ENCODE measurements around the gene ZKSCAN5.
"Not testable (repeated sequence)": the region's sequence is repeated elsewhere in the genome, so short reads cannot be mapped to it uniquely, and the experiment has no call there.

The ZKSCAN5 gene

GRCh38 chr7:99563650-99564049, 59.2 kb downstream of the ZKSCAN5 start:
- Histone ChIP-seq H3K79me2 (ENCODE audit: insufficient read depth, low read length) (peaks cover 54% of the 10 kb centered on the region), H3K4me3 (ENCODE audit: low read length, poor library complexity, severe bottlenecking) (no peak overlapping the region), H3K27me3 (ENCODE audit: insufficient read depth, low read length, poor library complexity, severe bottlenecking) (peaks cover 5% of the 10 kb centered on the region), H3F3A (ENCODE audit: low read depth) (no peaks in the 10 kb centered on the region), H3K9ac (ENCODE audit: low read depth, low read length, poor library complexity, severe bottlenecking) (no peak overlapping the region), H3K9me3 (ENCODE audit: insufficient read depth, low read depth, low read length) (no peaks in the 10 kb centered on the region), H3K9me2 (replicated peaks; ENCODE audit: low read depth, low read length) (no peaks in the 10 kb centered on the region), H3K4me1 (ENCODE audit: insufficient read depth, low read length, poor library complexity, severe bottlenecking) (peaks cover 25% of the 10 kb centered on the region), H2AFZ (ENCODE audit: low read length) (no peak overlapping the region), H4K20me1 (ENCODE audit: insufficient read depth, low read length, poor library complexity, severe bottlenecking) (peaks cover 39% of the 10 kb centered on the region), H3K36me3 (ENCODE audit: insufficient read depth, low read length) (peaks cover 46% of the 10 kb centered on the region; the same call in 1 of the 2 replicates), H3K4me2 (ENCODE audit: low read depth, low read length, poor library complexity, severe bottlenecking) (no peak overlapping the region)
- TF ChIP-seq EZH2phosphoT487 (IDR thresholded peaks at IDR 0.05; ENCODE audit: borderline replicate concordance) (no peak), CTCF (conservative IDR thresholded peaks at IDR 0.05; ENCODE audit: low read length) (no peak)

- H3K9me3 ChIP-seq (ENCODE audit: insufficient read depth, low read depth, low read length); H3K27me3 ChIP-seq (ENCODE audit: insufficient read depth, low read length, poor library complexity, severe bottlenecking); H3K4me1 ChIP-seq (ENCODE audit: insufficient read depth, low read length, poor library complexity, severe bottlenecking); H3K4me2 ChIP-seq (ENCODE audit: low read depth, low read length, poor library complexity, severe bottlenecking); H3K79me2 ChIP-seq (ENCODE audit: insufficient read depth, low read length); H3K9ac ChIP-seq (ENCODE audit: low read depth, low read length, poor library complexity, severe bottlenecking); H4K20me1 ChIP-seq (ENCODE audit: insufficient read depth, low read length, poor library complexity, severe bottlenecking); H3K9me2 ChIP-seq (replicated peaks; ENCODE audit: low read depth, low read length); H3F3A ChIP-seq (ENCODE audit: low read depth); H2AFZ ChIP-seq (ENCODE audit: low read length); H3K4me3 ChIP-seq (ENCODE audit: low read length, poor library complexity, severe bottlenecking): not testable (repeated sequence)
- H3K36me3 ChIP-seq (ENCODE audit: insufficient read depth, low read length), result peaks cover 39% of the 10 kb centered on the region; the same call in 1 of the 2 replicates
These were observed 64.3 kb downstream of the ZKSCAN5 start for GRCh38 chr7:99568770-99569169.

GRCh38 chr7:99571768-99572167, 67.3 kb downstream of the ZKSCAN5 start:
- Histone ChIP-seq H2AFZ (ENCODE audit: low read length) (no peak overlapping the region), H3K79me2 (ENCODE audit: insufficient read depth, low read length) (no peaks in the 10 kb centered on the region; the same call in 1 of the 2 replicates), H4K20me1 (ENCODE audit: insufficient read depth, low read length, poor library complexity, severe bottlenecking) (no peaks in the 10 kb centered on the region), H3K36me3 (ENCODE audit: insufficient read depth, low read length) (peaks cover 23% of the 10 kb centered on the region; the same call in 1 of the 2 replicates), H3K9ac (ENCODE audit: low read depth, low read length, poor library complexity, severe bottlenecking) (no peak overlapping the region), H3K9me3 (ENCODE audit: insufficient read depth, low read depth, low read length) (no peaks in the 10 kb centered on the region), H3K9me2 (replicated peaks; ENCODE audit: low read depth, low read length) (no peaks in the 10 kb centered on the region), H3K27me3 (ENCODE audit: insufficient read depth, low read length, poor library complexity, severe bottlenecking) (no peaks in the 10 kb centered on the region), H3K4me3 (ENCODE audit: low read length, poor library complexity, severe bottlenecking) (no peak overlapping the region), H3K4me1 (ENCODE audit: insufficient read depth, low read length, poor library complexity, severe bottlenecking) (no peaks in the 10 kb centered on the region), H3K4me2 (ENCODE audit: low read depth, low read length, poor library complexity, severe bottlenecking) (no peak overlapping the region), H3F3A (ENCODE audit: low read depth) (no peaks in the 10 kb centered on the region)
- TF ChIP-seq EZH2phosphoT487 (IDR thresholded peaks at IDR 0.05; ENCODE audit: borderline replicate concordance), result no peak
- TF ChIP-seq CTCF (conservative IDR thresholded peaks at IDR 0.05; ENCODE audit: low read length), result no peak

- H3K4me3 ChIP-seq (ENCODE audit: low read length, poor library complexity, severe bottlenecking), result no peak overlapping the region
- TF ChIP-seq CTCF (conservative IDR thresholded peaks at IDR 0.05; ENCODE audit: low read length), result no peak
- no peak for TF ChIP-seq EZH2phosphoT487 (IDR thresholded peaks at IDR 0.05; ENCODE audit: borderline replicate concordance)
- no peak overlapping the region for H2AFZ ChIP-seq (ENCODE audit: low read length)
- no peak overlapping the region for H3K9ac ChIP-seq (ENCODE audit: low read depth, low read length, poor library complexity, severe bottlenecking)
- H4K20me1 ChIP-seq (ENCODE audit: insufficient read depth, low read length, poor library complexity, severe bottlenecking), result no peaks in the 10 kb centered on the region
- H3K79me2 ChIP-seq (ENCODE audit: insufficient read depth, low read length), result no peaks in the 10 kb centered on the region; the same call in 1 of the 2 replicates
- H3K27me3 ChIP-seq (ENCODE audit: insufficient read depth, low read length, poor library complexity, severe bottlenecking), result no peaks in the 10 kb centered on the region
- H3K9me2 ChIP-seq (replicated peaks; ENCODE audit: low read depth, low read length), result no peaks in the 10 kb centered on the region
- no peaks in the 10 kb centered on the region for H3F3A ChIP-seq (ENCODE audit: low read depth)
- H3K36me3 ChIP-seq (ENCODE audit: insufficient read depth, low read length), result peaks cover 23% of the 10 kb centered on the region; the same call in 1 of the 2 replicates
- no peaks in the 10 kb centered on the region for H3K9me3 ChIP-seq (ENCODE audit: insufficient read depth, low read depth, low read length)
- H3K4me2 ChIP-seq (ENCODE audit: low read depth, low read length, poor library complexity, severe bottlenecking), result no peak overlapping the region
- H3K4me1 ChIP-seq (ENCODE audit: insufficient read depth, low read length, poor library complexity, severe bottlenecking), result no peaks in the 10 kb centered on the region
These were observed 68.8 kb downstream of the ZKSCAN5 start for GRCh38 chr7:99573257-99573656.
